Sciatic nerve (tissue), 2 donors: ENCODE measurements around the gene C6orf118. TPM values are rescaled to one million over a fixed set of nuclear protein-coding genes. Genes with fewer than 3 reads are reported as not detected.

Source experiments
- ATAC-seq: fragments of 200-7000 bp; cut with Tn5 transposase; one replicate; pipeline ENCODE4 v1.9.1; 2020; ENCODE audit warnings: mild to moderate bottlenecking, moderate library complexity
- DNase-seq: peaks from one replicate; pipeline ENCODE4 v3.0.0-alpha.2; 2020; ENCODE audit warnings: low spot score
- intact Hi-C: fragments of 100-400 bp; cut with DNase I; formaldehyde crosslinking; loops from one replicate; pipeline ENCODE4 v1.14.2; 2022
- total RNA-seq: library from RNA; stranded (reverse); fragmentation: NEBNext Ultra II Directional; extraction: Animal tissue kit (Norgen Biotek cat#: 25700); gene quantifications from one replicate; pipeline ENCODE4 v1.2.1, GENCODE V29; 2021
- donor health status: DM: no; HTN: no; CAD: no.
- donor health status: DM: no; HTN: no; CAD: no.

C6orf118 gene
- total RNA-seq: not detected

GRCh38 chr6:165308926-165309731, at the start of gene C6orf118:
TSS of gene C6orf118 (minus strand) at chr6:165309605. CDS start at chr6:165309586, 19 bp downstream.
- intact Hi-C loops: no loop called here
- DNase-seq (no peak), ATAC-seq (peak; percentile 92)

GRCh38 chr6:165345700-165346099, 36.3 kb upstream of the C6orf118 start:
- intact Hi-C loops: no loop called here
- ATAC-seq (no peak), DNase-seq (no peak)

- intact Hi-C loops: no loop called here
- DNase-seq (no peak), ATAC-seq (peak; percentile 20)
Measured at GRCh38 chr6:165340532-165340931, 31.1 kb upstream of the C6orf118 start.

- intact Hi-C loops: no loop called here
- no peak for DNase-seq
- ATAC-seq: no peak
Measured at GRCh38 chr6:165325609-165326008, 16.2 kb upstream of the C6orf118 start.

GRCh38 chr6:165321555-165322145, 12.2 kb upstream of the C6orf118 start:
- DNase-seq (no peak), ATAC-seq (no peak)
- intact Hi-C loops: no loop called here

GRCh38 chr6:165321150-165321549, 11.7 kb upstream of the C6orf118 start:
- intact Hi-C loops: no loop called here
- DNase-seq (no peak), ATAC-seq (no peak)

- ATAC-seq (no peak), DNase-seq (no peak)
- intact Hi-C loops: no loop called here
Measured at GRCh38 chr6:165317723-165318122, 8.3 kb upstream of the C6orf118 start.

GRCh38 chr6:165306955-165307354, 2.5 kb downstream of the C6orf118 start:
- intact Hi-C loops: no loop called here
- DNase-seq: no peak
- no peak for ATAC-seq

GRCh38 chr6:165301372-165302246, 7.8 kb downstream of the C6orf118 start:
- intact Hi-C loops: no loop called here
- no peak for DNase-seq
- ATAC-seq: peak; percentile 13

- intact Hi-C loops: no loop called here
- no peak for ATAC-seq
- no peak for DNase-seq
Measured at GRCh38 chr6:165300422-165300936, 8.9 kb downstream of the C6orf118 start.

- ATAC-seq: no peak
- intact Hi-C loops: no loop called here
- DNase-seq: no peak
Measured at GRCh38 chr6:165298875-165299274, 10.5 kb downstream of the C6orf118 start.

GRCh38 chr6:165298402-165298801, 11.0 kb downstream of the C6orf118 start:
- intact Hi-C loops: no loop called here
- no peak for ATAC-seq
- no peak for DNase-seq

- intact Hi-C loops: no loop called here
- no peak for ATAC-seq
- no peak for DNase-seq
Measured at GRCh38 chr6:165292657-165293056, 16.7 kb downstream of the C6orf118 start.

- intact Hi-C loops: no loop called here
- ATAC-seq (no peak), DNase-seq (no peak)
Measured at GRCh38 chr6:165274611-165275010, 34.8 kb downstream of the C6orf118 start.

- ATAC-seq (no peak), DNase-seq (no peak)
- intact Hi-C loops: no loop called here
Measured at GRCh38 chr6:165272585-165272984, 36.8 kb downstream of the C6orf118 start.

GRCh38 chr6:165268987-165269386, 40.4 kb downstream of the C6orf118 start:
- ATAC-seq (no peak), DNase-seq (no peak)
- intact Hi-C loops: no loop called here

- ATAC-seq (no peak), DNase-seq (no peak)
- intact Hi-C loops: no loop called here
Measured at GRCh38 chr6:165266621-165267020, 42.8 kb downstream of the C6orf118 start.

- no peak for DNase-seq
- ATAC-seq: no peak
- intact Hi-C loops: no loop called here
Measured at GRCh38 chr6:165266191-165266590, 43.2 kb downstream of the C6orf118 start.

GRCh38 chr6:165260462-165260861, 48.9 kb downstream of the C6orf118 start:
- intact Hi-C loops: no loop called here
- ATAC-seq (no peak), DNase-seq (no peak)

- intact Hi-C loops: no loop called here
- no peak for ATAC-seq
Measured at GRCh38 chr6:165249808-165250207, 59.6 kb downstream of the C6orf118 start.

More at GRCh38 chr6:165249808-165250207, 59.6 kb downstream of the C6orf118 start:
- DNase-seq: no peak
